HG03469 (cell line): ENCODE data around the gene ORMDL2.
"Not testable (repeated sequence)": the region's sequence is repeated elsewhere in the genome, so short reads cannot be mapped to it uniquely, and the experiment has no call there.

Source experiments
- ATAC-seq: cut with Tn5 transposase; IDR thresholded peaks from one replicate; pipeline ENCODE4 v1.9.1; 2021; ENCODE audit warnings: mild to moderate bottlenecking, moderate library complexity, moderate number of reproducible peaks; ENCODE audit not compliant: unreplicated experiment

ORMDL2 gene

DNA sequence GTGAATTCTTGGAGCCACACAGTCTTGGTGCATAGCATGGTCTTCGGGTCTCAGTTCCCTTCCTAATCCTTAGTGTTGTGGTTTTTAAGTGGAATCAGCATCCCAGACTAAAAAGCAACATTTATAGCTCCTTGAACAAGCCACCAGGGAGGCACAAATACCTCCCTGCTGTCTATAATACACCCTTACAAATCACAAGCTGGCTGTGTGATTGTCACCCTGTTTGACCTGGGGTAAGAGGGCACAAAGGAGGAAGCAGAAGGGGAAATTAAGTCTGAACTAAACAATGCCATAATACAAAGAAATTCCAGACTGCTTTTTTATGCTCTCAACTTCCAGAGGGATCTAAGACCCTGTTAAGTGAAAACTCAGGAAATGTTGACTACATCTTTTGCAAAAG, 32.6 kb downstream of the ORMDL2 start:
- ATAC-seq: no peak

DNA sequence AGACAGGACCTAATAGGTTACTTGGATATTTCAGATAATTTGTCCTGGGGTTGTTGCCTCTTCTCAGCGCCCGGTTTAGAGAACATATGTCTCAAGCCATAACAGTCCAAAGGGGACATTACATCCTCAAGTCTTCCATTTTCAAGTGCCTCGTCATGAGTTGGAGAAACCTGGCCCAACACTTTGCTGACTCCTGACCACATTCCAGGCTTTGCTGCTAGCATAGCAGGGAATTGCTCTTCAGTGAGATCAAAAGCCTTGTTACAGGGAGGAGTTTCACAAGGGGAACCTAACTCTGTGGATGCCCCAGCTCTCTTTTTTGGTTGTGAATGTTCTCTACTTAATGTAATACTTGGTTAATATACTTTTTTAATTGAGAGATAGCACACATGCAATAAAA, 33.1 kb downstream of the ORMDL2 start:
- ATAC-seq: no peak

DNA sequence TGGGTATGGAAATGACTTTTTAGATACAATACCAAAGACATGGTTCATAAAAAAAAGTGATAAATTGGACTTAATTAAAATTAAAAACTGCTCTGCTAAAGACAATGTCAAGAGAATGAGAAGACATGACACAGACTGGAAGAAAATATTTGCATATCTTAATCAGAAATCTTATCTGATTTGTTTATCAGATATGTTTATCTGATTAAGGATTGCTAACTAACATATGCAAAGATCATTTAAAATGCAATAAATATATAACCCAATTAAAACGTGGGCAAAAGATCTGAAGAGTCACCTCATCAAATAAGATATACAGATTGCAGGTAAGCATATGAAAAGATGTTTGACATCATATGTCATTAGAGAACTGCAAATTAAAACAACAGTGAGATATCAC, 34.9 kb downstream of the ORMDL2 start:
- no peak for ATAC-seq

DNA sequence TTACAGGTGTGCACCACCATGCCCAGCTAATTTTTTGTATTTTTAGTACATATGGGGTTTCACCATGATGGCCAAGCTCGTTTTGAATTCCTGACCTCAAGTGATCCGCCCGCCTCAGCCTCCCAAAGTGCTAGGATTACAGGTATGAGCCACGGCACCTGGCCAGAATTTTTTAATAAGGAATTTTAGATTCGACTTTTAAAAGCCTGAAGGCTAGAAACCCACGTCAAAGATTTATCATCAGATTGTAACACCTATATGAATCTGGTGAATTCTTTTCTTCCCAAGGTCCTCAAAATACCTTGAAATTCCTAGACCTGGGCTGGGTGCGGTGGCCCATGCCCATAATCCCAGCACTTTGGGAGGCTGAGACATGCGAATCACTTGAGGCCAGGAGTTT, 43.6 kb downstream of the ORMDL2 start:
- ATAC-seq: no peak

DNA sequence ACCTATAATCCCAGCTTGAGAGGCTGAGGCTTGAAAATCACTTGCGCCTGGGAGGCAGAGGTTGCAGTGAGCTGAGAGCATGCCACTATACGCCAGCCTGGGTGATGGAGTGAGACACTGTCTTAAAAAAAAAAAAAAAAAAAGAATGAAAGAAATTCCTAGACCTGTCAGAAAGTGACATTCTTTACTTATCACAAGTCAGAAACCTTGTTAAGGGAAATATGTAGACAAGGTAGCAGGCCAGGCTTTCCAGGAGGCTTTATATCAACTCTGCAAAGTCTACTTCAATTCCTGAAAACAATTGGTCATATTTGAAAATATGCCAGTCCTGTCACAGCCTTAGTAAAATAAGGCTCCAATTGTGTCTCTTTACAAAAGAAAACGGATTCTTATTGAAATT, 44.0 kb downstream of the ORMDL2 start:
- no peak for ATAC-seq

DNA sequence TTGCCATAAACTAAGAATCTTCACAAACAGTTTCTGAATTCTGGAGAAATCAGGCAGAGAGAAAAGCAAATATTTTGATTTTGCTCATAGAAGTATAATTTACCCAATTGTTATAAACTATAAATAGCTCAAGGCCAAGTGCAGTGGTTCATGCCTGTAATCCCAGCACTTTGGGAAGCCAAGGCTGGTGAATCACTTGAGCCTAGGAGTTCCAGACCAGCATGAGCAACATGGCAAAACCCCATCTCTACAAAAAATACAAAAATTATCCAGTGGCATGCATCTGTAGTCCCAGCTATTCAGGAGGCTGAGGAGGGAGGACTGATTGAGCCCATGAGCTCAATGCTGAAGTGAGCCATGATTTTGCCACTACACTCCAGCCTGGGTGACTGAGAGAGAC, 44.4 kb downstream of the ORMDL2 start:
- no peak for ATAC-seq

DNA sequence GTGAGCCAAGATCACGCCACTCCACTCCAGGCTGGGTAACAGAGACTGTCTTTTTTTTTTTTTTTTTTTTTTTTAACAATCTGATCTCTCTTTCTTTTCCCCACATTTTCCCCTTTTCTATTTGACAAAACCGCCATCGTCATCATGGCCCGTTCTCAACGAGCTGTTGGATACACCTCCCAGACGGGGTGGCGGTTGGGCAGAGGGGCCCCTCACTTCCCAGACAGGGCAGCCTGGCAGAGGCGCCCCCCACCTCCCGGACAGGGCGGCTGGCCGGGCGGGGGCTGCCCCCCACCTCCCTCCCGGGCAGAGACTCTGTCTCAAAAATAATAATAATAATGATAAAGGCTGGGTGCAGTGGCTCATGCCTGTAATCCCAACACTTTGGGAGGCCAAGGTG, 45.1 kb downstream of the ORMDL2 start:
- not testable (repeated sequence) for ATAC-seq

DNA sequence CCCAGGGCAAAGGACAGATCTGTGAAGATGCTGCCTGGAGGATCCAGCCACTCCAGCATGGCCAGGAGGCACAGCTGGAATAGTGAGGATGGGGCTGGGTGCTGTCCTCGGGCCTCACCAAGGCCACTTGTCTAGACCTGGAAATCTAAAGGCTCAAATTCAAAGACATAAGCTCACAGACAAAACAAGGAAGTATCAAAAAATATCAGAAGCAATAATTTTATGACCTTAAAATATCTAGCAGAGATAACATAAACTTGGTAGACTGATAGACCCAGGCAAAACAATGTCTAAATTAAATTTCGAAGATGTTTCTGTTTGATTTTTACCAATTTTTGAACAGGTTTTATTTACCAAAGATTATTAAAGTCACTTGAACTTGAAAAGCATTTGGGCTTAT, 47.5 kb downstream of the ORMDL2 start:
- no peak for ATAC-seq

DNA sequence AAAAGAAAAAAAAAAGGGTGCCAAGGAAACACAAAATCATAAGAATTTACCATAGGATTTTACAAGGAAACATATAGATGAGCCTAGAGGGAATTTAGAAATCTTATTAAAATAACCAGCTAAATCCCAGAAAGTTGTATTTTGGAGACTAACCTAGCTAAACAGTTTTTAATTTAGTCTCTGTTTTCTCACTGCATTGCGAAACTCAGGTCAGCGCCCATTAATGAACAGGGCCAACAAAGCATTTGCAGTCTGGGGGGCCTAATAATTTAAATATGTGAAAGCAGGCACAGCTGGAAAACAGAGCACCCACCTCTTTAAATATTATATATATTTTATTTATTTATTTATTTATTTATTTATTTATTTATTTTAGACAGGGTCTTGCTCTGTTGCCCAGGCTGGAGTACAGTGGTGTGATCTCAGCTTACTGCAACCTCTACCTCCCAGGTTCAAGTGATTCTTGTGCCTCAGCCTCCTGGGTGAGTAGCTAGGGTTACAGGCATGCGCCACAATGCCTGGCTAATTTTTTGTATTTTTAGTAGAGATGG, 48.7 kb downstream of the ORMDL2 start:
- not testable (repeated sequence) for ATAC-seq
